GM12873 (cell line): ENCODE data around the gene RHOG.
A peak's percentile ranks its signal among the peaks of the same experiment; 100 is the strongest.

Source experiments
- TF ChIP-seq, protein P1 (sequence below): IDR thresholded peaks from 2 replicates; pipeline ENCODE4 v1.5.1; 2012; ENCODE audit warnings: low read depth, mild to moderate bottlenecking, moderate library complexity, low read length, control low read depth; ENCODE audit not compliant: insufficient read depth; ENCODE audit errors: missing control alignments

The RHOG gene

DNA sequence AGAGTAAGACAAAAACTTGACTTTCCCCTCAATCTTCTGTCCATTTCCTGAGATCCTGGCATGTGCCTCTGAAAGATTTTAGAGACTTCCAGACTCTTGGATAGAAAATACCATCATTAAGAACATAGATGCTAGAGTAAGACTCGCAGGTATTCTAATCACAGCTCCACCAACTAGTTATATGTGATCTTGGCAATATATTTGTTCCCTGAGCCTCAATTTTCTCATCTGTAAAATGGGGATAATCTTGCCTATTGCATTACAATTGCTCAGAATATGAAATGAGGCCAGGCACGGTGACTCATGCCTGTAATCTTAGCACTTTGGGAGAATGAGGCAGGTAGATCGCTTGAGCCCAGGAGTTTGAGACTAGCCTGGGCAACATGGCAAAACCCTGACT is 10.7 kb downstream of the RHOG start:
- TF ChIP-seq, protein P1, sequence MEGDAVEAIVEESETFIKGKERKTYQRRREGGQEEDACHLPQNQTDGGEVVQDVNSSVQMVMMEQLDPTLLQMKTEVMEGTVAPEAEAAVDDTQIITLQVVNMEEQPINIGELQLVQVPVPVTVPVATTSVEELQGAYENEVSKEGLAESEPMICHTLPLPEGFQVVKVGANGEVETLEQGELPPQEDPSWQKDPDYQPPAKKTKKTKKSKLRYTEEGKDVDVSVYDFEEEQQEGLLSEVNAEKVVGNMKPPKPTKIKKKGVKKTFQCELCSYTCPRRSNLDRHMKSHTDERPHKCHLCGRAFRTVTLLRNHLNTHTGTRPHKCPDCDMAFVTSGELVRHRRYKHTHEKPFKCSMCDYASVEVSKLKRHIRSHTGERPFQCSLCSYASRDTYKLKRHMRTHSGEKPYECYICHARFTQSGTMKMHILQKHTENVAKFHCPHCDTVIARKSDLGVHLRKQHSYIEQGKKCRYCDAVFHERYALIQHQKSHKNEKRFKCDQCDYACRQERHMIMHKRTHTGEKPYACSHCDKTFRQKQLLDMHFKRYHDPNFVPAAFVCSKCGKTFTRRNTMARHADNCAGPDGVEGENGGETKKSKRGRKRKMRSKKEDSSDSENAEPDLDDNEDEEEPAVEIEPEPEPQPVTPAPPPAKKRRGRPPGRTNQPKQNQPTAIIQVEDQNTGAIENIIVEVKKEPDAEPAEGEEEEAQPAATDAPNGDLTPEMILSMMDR = no peak

DNA sequence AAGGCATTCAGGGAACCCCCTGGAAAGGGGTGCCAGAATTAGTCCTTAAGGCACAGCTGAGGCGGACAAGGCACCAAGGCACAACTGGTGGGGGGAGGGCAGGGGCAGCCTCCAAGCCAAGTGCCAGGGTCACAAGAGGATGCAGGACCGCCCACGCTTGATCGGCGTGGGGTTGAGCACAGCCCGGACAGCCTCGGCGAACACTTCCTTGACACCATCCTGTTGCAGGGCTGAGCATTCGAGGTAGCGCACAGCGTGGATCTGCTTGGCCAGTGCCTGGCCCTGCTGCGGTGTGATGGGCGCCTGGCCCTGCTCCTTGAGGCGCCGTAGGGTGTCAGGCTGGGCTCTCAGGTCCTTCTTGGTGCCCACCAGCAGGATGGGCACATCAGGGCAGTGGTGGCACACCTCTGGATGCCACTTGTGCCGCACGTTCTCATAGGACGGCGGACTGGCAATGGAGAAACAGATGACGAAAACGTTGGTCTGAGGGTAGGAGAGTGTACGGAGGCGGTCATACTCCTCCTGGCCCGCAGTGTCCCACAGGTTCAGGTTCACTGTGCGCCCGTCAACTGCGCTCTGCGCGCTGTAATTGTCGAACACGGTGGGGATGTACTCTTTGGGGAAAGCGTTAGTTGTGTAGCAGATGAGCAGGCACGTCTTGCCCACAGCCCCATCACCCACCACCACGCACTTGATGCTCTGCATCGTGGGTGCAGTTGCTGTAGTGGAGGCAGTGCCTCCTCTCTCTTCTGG is 13.1 kb downstream of the RHOG start:
- TF ChIP-seq, protein P1 = no peak

DNA sequence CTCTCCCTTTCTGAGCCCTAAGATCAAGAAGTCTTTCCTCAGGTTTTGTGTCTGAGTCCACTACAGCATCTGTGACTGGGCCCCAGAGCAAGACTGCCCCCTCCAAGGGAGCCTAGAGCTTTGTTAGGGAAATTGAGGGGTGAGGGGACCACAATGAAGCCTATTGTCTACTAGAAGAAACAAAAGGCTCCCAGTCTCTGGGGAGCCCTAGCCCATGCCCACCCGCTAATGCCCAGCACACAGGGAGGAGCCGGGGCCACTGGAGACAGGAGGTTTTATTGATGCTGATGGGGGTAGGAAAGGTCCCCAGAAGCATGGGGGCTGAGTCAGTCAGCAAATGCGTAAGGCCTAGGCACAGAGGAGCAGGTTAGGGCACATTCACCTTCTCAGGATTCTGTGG is 14.0 kb downstream of the RHOG start:
- TF ChIP-seq, protein P1 = no peak

DNA sequence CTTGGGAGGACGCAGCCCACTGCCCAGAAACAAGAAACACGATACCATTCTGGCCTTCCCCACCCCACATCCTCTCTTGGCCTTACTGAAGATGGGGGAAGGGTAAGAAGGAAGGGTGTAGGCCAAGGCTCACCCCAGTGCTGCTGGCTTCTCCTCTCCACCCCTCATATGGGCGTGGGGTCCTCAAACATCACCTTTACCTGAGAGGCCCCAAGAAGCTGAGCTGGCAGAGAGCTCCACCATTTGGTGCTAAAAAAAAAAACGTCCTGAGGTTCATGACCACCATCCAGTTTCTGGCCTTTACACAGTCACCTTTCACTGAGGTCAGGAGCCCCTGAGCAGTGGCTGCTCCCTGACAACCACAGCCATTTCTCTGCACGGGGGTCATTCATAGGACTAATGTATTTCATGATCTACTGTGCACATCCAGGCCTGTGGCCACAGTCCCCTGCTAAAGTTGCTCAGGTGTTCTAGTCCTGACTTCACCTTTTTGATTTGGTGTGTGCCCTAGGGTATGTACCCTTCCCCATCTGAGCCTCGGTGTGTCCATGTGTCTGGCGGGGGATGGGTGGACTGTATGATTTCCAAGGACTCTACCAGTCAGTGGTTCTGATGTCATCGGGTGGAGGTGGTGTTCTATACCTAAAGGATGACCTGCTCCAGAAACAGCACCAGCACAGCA is 15.1 kb downstream of the RHOG start:
- TF ChIP-seq, protein P1 = no peak

DNA sequence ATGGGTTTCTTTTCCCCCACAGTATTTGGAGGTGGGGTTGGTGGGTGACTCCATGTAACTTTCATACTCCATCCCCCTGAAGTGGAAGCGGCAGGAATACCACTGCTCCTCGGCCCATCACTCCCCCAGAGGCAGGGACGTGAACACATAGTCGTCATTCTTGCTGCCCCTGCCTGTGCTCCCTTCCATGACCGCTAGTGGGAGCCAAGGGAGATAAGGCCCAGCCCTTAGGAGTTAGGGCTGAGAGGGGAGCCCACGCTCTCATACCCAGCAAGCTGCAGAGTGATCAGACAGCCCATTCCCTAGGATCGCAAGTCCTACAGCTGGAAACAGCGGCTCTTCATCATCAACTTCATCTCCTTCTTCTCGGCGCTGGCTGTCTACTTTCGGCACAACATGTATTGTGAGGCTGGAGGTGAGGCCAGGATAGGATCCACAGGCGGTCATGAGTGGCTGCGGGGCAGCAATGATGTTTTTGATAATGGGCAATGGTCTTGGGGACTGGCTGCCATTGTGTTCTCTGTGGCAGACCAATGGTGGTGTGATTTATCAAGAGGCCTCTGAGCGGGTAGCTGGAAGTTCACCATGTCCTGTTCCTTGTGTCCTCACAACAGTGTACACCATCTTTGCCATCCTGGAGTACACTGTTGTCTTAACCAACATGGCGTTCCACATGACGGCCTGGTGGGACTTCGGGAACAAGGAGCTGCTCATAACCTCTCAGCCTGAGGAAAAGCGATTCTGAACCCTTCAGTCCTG is 15.9 kb downstream of the RHOG start:
- TF ChIP-seq, protein P1 = peak; percentile 97

DNA sequence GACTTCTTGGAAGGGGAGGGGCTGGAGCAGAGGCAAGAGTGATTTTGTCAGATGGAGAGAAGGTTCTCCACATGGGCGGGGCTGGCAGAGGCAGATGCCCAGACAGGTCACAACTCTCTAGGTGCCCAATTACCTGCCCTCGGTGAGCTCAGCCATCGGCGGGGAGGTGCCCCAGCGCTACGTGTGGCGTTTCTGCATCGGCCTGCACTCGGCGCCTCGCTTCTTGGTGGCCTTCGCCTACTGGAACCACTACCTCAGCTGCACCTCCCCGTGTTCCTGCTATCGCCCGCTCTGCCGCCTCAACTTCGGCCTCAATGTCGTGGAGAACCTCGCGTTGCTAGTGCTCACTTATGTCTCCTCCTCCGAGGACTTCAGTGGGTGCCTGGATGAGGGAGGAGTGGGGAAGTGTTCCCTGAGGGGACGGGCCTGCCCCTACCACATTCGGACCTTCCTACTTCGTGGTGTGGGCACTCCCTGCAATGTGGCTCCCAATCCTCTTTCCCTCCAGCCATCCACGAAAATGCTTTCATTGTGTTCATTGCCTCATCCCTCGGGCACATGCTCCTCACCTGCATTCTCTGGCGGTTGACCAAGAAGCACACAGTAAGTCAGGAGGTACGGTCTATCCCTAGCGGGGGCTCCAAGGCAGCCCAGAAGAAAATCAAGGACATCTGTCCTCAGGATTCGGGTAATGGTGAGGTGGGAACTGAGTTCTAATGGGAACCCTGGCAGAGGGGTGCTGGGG is 16.8 kb downstream of the RHOG start:
- TF ChIP-seq, protein P1 = no peak

DNA sequence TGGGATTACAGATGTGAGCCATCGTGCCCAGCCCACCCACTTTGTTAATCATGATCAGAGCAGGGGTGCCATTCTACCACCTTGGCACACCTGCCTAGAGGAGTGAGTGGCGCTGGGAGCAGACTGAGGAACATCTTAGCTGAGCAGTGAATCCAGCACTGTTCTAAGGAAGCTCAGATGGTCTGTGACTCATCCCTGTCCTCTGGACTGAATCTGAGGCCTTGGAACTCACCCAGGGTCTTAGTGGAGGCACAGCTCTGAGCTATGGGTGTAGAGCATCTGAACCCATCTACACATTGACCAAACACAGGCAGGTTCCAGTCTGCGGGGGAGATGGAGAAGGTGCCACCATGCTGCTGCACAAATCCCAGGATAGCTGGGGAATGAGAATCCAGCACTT is 17.5 kb downstream of the RHOG start:
- TF ChIP-seq, protein P1 = no peak
